Measurements from ENCODE around the gene RBBP5.

DNA sequence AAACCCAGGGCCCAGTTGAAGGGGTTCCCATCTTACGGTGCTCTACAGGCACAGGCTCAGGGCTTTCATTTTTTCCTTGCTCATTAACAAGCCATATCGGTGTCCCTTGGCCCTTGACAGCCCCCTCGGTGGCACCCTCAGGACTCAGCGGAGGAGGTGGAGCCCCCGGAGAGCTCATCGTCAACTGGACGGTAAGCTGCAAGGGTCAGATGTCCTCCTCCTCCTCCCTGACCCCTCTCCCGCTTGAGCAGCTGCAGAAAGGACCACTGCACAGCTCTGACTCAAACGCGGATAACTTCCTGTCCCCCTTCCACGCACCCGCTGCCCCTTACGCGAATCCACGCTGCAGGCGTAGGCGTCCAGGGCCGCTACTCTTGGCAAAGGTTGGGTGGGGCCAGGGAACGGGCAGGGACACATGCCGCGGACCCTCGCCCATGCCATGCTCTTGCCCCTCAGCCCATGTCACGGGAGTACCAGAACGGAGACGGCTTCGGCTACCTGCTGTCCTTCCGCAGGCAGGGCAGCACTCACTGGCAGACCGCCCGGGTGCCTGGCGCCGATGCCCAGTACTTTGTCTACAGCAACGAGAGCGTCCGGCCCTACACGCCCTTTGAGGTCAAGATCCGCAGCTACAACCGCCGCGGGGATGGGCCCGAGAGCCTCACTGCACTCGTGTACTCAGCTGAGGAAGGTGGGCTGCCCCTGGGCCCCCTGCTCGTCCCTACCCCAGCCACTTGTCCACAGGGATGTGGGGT, 52.2 kb downstream of the RBBP5 start:
- TF ChIP-seq, protein P1, sequence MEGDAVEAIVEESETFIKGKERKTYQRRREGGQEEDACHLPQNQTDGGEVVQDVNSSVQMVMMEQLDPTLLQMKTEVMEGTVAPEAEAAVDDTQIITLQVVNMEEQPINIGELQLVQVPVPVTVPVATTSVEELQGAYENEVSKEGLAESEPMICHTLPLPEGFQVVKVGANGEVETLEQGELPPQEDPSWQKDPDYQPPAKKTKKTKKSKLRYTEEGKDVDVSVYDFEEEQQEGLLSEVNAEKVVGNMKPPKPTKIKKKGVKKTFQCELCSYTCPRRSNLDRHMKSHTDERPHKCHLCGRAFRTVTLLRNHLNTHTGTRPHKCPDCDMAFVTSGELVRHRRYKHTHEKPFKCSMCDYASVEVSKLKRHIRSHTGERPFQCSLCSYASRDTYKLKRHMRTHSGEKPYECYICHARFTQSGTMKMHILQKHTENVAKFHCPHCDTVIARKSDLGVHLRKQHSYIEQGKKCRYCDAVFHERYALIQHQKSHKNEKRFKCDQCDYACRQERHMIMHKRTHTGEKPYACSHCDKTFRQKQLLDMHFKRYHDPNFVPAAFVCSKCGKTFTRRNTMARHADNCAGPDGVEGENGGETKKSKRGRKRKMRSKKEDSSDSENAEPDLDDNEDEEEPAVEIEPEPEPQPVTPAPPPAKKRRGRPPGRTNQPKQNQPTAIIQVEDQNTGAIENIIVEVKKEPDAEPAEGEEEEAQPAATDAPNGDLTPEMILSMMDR (IDR thresholded peaks at IDR 0.05) = no peak
- no peak for TF ChIP-seq POLR2A (IDR thresholded peaks at IDR 0.05)
